GM18861 (cell line): ENCODE results near the gene SEMA7A.

ENCODE experiments used
- ATAC-seq: cut with Tn5 transposase; IDR thresholded peaks from one replicate; pipeline ENCODE4 v1.9.1; 2021; ENCODE audit not compliant: unreplicated experiment

SEMA7A gene

GRCh38 chr15:74389241-74390048, 44.3 kb downstream of the SEMA7A start:
- ATAC-seq = no peak

GRCh38 chr15:74388363-74388951, 45.3 kb downstream of the SEMA7A start:
- ATAC-seq = no peak

- ATAC-seq = no peak
Observed at GRCh38 chr15:74387621-74388362, 46.0 kb downstream of the SEMA7A start.

- no peak for ATAC-seq
Observed at GRCh38 chr15:74387141-74387541, 46.6 kb downstream of the SEMA7A start.

GRCh38 chr15:74386496-74387140, 47.1 kb downstream of the SEMA7A start:
- ATAC-seq = no peak

- no peak for ATAC-seq
Observed at GRCh38 chr15:74385733-74386132, 48.0 kb downstream of the SEMA7A start.

GRCh38 chr15:74384881-74385643, 48.7 kb downstream of the SEMA7A start:
- ATAC-seq = peak; percentile 44

- ATAC-seq = no peak
Observed at GRCh38 chr15:74384566-74384880, 49.2 kb downstream of the SEMA7A start.

GRCh38 chr15:74383695-74384565, 49.8 kb downstream of the SEMA7A start:
- peak; percentile 35 for ATAC-seq

- ATAC-seq = peak; percentile 9
Observed at GRCh38 chr15:74383286-74383685, 50.5 kb downstream of the SEMA7A start.

GRCh38 chr15:74382004-74382816, 51.5 kb downstream of the SEMA7A start:
- no peak for ATAC-seq

- no peak for ATAC-seq
Observed at GRCh38 chr15:74381481-74381880, 52.3 kb downstream of the SEMA7A start.

- ATAC-seq = no peak
Observed at GRCh38 chr15:74381190-74381453, 52.6 kb downstream of the SEMA7A start.

GRCh38 chr15:74380361-74381189, 53.2 kb downstream of the SEMA7A start:
- ATAC-seq = no peak

- no peak for ATAC-seq
Observed at GRCh38 chr15:74378848-74379247, 54.9 kb downstream of the SEMA7A start.

- ATAC-seq = no peak
Observed at GRCh38 chr15:74377831-74378766, 55.7 kb downstream of the SEMA7A start.

- no peak for ATAC-seq
Observed at GRCh38 chr15:74376825-74377581, 56.8 kb downstream of the SEMA7A start.
